ENCODE results near the gene NOXO1. TPM values are rescaled to one million over a fixed set of nuclear protein-coding genes. Genes with fewer than 3 reads are reported as not detected.

The NOXO1 gene
- total RNA-seq, 1 experiment from 2014 or later = 1.7 TPM

DNA sequence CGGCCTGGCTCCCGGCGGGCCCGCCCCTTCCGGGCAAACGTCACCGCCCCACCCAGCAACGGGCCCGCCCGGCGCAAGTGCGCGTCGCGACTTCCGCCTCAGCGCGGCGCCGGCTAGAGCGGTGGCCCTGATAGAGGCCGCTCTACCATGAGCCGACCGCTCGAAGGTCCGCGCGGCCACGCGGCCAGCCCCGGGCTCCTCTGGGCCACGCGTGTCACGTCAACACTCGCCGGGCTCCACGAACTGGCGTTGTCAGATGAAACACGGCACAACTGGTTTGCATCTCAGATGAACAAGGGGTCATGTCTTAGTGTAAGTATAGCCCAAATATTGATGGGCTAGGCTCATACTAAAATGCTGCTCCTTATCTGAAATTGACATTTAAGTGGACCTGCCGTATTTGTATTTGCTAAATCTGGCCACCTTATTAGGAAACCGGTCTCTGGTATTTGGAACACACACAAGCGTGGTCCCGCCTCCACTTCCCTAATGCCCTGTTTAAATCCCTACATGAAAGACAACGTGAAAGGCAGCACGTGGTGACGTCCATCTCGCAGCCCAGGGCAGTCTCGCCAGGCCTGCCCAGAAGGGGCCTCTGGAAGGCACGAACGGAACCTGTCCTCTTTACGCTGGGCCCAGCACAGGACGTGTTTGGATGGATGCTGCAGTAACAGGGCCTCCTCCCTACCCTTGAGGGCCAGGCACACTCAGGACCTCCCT is 28.7 kb upstream of the NOXO1 start, which contains the start of gene ZNF598:
Gene ZNF598 (minus strand): TSS at position 31 of the 720 bp plus-strand sequence.
- H3K4me3 Mint-ChIP-seq = peak within 1 kb of the TSS; percentile 85 to 89
- WGBS (ENCODE audit: extremely low coverage, insufficient read length, low lambda C conversion rate) = no CpG with 5 or more reads among the region's 52 CpGs
- H3K27ac ChIP-seq (ENCODE audit: insufficient read length, low read depth, low read length) = no peak within 1 kb of the TSS

More for the DNA sequence above, 28.7 kb upstream of the NOXO1 start, which contains the start of gene ZNF598:
- Mint-ChIP-seq H3K36me3 (ENCODE audit: insufficient read depth in 1 of 3, low read depth in 3 of 3) (peaks cover 5 to 16% (median 12%) of the 10 kb centered on the region in 3 experiments), H3K4me1 (peaks cover 18 to 28% of the 10 kb centered on the region in 2 experiments), H3K27ac (peak within 1 kb of the TSS; percentile 74 to 95 (median 77); a peak in 5 of 7 replicates), H3K27me3 (ENCODE audit: low read depth) (no peaks in the 10 kb centered on the region; the same call in 1 of the 2 replicates), H3K9me3 (no peaks in the 10 kb centered on the region; a peak in 1 of 5 replicates)
- no peak within 1 kb of the TSS for H2AFZ ChIP-seq (ENCODE audit: low read length)
- no peaks in the 10 kb centered on the region for H4K20me1 ChIP-seq (ENCODE audit: control insufficient read depth, insufficient read depth, insufficient read length)
- peak within 1 kb of the TSS; percentile 22 for H4K5ac ChIP-seq (ENCODE audit: insufficient read length, low read depth, low read length)
- no peak within 1 kb of the TSS for H2BK12ac ChIP-seq (ENCODE audit: insufficient read length, low read depth, low read length)
- peaks cover 6% of the 10 kb centered on the region; the same call in 1 of the 2 replicates for H3K4me1 ChIP-seq (ENCODE audit: insufficient read depth, low read length)
- peaks cover 21% of the 10 kb centered on the region for H3K79me1 ChIP-seq (ENCODE audit: insufficient read depth, low read depth, low read length, poor library complexity, severe bottlenecking)
- no peak within 1 kb of the TSS for H2BK15ac ChIP-seq (ENCODE audit: low read depth, low read length)
- peaks cover 11% of the 10 kb centered on the region for H3K23me2 ChIP-seq (ENCODE audit: insufficient read length, low read depth, low read length, poor library complexity, severe bottlenecking)
- H4K91ac ChIP-seq (ENCODE audit: insufficient read length, low read depth, low read length) = no peak within 1 kb of the TSS
- H3K9me3 ChIP-seq (ENCODE audit: control insufficient read depth, low read depth, low read length) = no peaks in the 10 kb centered on the region
- no peak within 1 kb of the TSS for H3K23ac ChIP-seq (ENCODE audit: insufficient read length, low read depth, low read length)
- peak within 1 kb of the TSS; percentile 45 for H4K8ac ChIP-seq (replicated peaks; ENCODE audit: insufficient read length, low read depth, low read length)
- H3K4me2 ChIP-seq (ENCODE audit: insufficient read depth, insufficient read length, low read length) = peak within 1 kb of the TSS; percentile 74
- H3K27me3 ChIP-seq (ENCODE audit: insufficient read depth, low read length) = no peaks in the 10 kb centered on the region
- TF ChIP-seq, protein P1, sequence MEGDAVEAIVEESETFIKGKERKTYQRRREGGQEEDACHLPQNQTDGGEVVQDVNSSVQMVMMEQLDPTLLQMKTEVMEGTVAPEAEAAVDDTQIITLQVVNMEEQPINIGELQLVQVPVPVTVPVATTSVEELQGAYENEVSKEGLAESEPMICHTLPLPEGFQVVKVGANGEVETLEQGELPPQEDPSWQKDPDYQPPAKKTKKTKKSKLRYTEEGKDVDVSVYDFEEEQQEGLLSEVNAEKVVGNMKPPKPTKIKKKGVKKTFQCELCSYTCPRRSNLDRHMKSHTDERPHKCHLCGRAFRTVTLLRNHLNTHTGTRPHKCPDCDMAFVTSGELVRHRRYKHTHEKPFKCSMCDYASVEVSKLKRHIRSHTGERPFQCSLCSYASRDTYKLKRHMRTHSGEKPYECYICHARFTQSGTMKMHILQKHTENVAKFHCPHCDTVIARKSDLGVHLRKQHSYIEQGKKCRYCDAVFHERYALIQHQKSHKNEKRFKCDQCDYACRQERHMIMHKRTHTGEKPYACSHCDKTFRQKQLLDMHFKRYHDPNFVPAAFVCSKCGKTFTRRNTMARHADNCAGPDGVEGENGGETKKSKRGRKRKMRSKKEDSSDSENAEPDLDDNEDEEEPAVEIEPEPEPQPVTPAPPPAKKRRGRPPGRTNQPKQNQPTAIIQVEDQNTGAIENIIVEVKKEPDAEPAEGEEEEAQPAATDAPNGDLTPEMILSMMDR (conservative IDR thresholded peaks at IDR 0.05) = no peak
- H3K18ac ChIP-seq (ENCODE audit: insufficient read length, low read depth, low read length) = peak within 1 kb of the TSS; percentile 52
- no peak within 1 kb of the TSS for H2BK120ac ChIP-seq (ENCODE audit: low read depth, low read length, poor library complexity, severe bottlenecking)
- H2BK5ac ChIP-seq (ENCODE audit: insufficient read length, low read length) = no peak within 1 kb of the TSS
- H3K4ac ChIP-seq (ENCODE audit: low read depth, low read length) = no peak within 1 kb of the TSS; the same call in 1 of the 2 replicates
- H3K79me2 ChIP-seq (ENCODE audit: insufficient read depth, low read length) = peaks cover 26% of the 10 kb centered on the region; the same call in 1 of the 2 replicates
- H2BK20ac ChIP-seq (ENCODE audit: low read depth, low read length, poor library complexity, severe bottlenecking) = no peak within 1 kb of the TSS
- no peak within 1 kb of the TSS for H3K56ac ChIP-seq (ENCODE audit: insufficient read length, low read depth, low read length)
- peak within 1 kb of the TSS; percentile 90 for H3K9ac ChIP-seq (ENCODE audit: extremely low read depth, insufficient read length, low read length)
- peak; percentile 72 for DNase-seq
- H3T11ph ChIP-seq (ENCODE audit: low read length) = no peak within 1 kb of the TSS
- H2AK5ac ChIP-seq (ENCODE audit: insufficient read length, low read length) = no peak within 1 kb of the TSS
- H3K14ac ChIP-seq (ENCODE audit: insufficient read depth, low read length) = peak within 1 kb of the TSS; percentile 82; the same call in 1 of the 2 replicates

All from H9 (cell line).